Spleen (tissue), 7 donors: ENCODE data around the gene HIVEP3.
"Not testable (repeated sequence)": the region's sequence is repeated elsewhere in the genome, so short reads cannot be mapped to it uniquely, and the experiment has no call there.

Experiments
- POLR2A ChIP-seq, 3 donors: fragments of 450-650 bp; IDR thresholded peaks; one replicate each; pipeline ENCODE4 v1.5.1; 2017; ENCODE audit warnings: antibody characterized with exemption in 3 of 3, mild to moderate bottlenecking in 1 of 3
- TF ChIP-seq, protein P1 (sequence below), 11 experiments: fragments of 200-600 bp in 7 of 11; fragments of 450-650 bp in 4 of 11; sonication (generic) in 4 of 11; IDR thresholded peaks in 8 of 11; conservative IDR thresholded peaks in 3 of 11; 1 replicate in 7 of 11; 2 replicates in 4 of 11; pipeline versions ENCODE4 v1.4.0 to v1.8.0; 2016 to 2021; ENCODE audit warnings: antibody characterized with exemption in 11 of 11, inconsistent platforms in 4 of 11, mild to moderate bottlenecking in 1 of 11
- donor health status: DM: no; HTN: no; CAD: no; lungs with moderate emphysema.
- donor health status: DM: no; HTN: no; CAD: no.
- donor health status: DM: no; HTN: no; CAD: no.

DNA sequence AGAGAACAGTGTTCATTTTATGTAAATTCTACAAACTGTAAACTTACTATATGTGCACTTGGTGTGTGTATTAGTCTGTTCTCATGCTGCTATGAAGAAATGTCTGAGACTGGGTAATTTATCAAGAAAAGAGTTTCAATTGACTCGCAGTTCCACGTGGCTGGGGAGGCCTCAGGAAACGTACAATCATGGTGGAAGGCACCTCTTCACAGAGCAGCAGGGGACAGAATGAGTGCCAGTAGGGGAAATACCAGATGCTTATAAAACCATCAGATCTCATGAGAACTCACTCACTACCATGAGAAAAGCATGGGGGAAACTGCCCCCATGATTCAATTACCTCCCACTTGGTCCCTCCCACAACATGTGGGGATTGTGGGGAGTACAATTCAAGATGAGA is 32.8 kb upstream of the HIVEP3 start:
- TF ChIP-seq, protein P1, sequence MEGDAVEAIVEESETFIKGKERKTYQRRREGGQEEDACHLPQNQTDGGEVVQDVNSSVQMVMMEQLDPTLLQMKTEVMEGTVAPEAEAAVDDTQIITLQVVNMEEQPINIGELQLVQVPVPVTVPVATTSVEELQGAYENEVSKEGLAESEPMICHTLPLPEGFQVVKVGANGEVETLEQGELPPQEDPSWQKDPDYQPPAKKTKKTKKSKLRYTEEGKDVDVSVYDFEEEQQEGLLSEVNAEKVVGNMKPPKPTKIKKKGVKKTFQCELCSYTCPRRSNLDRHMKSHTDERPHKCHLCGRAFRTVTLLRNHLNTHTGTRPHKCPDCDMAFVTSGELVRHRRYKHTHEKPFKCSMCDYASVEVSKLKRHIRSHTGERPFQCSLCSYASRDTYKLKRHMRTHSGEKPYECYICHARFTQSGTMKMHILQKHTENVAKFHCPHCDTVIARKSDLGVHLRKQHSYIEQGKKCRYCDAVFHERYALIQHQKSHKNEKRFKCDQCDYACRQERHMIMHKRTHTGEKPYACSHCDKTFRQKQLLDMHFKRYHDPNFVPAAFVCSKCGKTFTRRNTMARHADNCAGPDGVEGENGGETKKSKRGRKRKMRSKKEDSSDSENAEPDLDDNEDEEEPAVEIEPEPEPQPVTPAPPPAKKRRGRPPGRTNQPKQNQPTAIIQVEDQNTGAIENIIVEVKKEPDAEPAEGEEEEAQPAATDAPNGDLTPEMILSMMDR (IDR thresholded peaks at IDR 0.05 in 8 of 11, conservative IDR thresholded peaks at IDR 0.05 in 3 of 11), result not testable (repeated sequence)
- not testable (repeated sequence) for TF ChIP-seq POLR2A (IDR thresholded peaks at IDR 0.05)
